ENCODE measurements around the gene SH2D3A.
"Not testable (repeated sequence)": the region's sequence is repeated elsewhere in the genome, so short reads cannot be mapped to it uniquely, and the experiment has no call there.

Gene SH2D3A

DNA sequence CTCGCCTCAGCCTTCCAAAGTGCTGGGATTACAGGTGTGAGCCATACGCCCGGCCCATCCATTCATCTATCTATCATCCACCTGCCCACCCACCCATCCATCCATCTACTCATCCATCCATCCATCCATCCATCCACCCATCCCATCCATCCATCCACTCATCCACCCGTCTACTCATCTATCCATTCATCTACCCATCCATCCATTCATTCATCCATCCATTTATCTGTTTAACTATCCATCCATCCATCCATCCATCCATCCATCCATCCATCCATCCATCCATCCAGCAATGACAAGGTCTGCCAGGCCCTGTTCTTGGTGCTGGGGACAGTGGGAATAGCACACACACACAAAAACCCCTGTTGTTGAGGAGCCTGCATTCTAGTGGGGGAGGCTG, 9.8 kb upstream of the SH2D3A start:
- peaks cover 32% of the 10 kb centered on the region for H3F3A ChIP-seq (ENCODE audit: insufficient read depth, low read length)

DNA sequence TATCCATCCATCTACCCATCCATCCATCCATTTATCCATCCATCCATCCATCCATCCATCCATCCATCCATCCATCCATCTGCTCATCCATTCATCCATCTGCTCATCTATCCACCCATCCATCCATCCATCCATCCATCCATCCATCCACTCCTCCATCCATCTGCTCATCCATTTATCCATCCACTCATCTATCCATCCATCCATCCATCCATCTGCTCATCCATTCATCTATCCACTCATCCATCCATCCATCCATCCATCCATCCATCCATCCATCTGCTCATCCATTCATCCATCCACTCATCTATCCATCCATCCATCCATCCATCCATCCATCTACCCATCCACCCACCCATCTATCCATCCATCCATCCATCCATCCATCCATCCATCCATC, 8.8 kb upstream of the SH2D3A start:
- not testable (repeated sequence) for H3K4me2 ChIP-seq (ENCODE audit: low read depth, low read length); H3K9me3 ChIP-seq (replicated peaks; ENCODE audit: insufficient read depth, low read length); H2AFZ ChIP-seq (ENCODE audit: low read length); H3K9ac ChIP-seq (ENCODE audit: low read length); H3K9me2 ChIP-seq (replicated peaks; ENCODE audit: insufficient read depth, low read length); H3K27ac ChIP-seq (ENCODE audit: low read length); H4K20me1 ChIP-seq (ENCODE audit: insufficient read depth, low read length); DNase-seq; H3K27me3 ChIP-seq (replicated peaks; ENCODE audit: insufficient read depth, low read length); H3K4me3 ChIP-seq (ENCODE audit: low read length)
- Histone ChIP-seq H3K36me3 (replicated peaks; ENCODE audit: insufficient read depth, low read length) (peaks cover 11% of the 10 kb centered on the region), H3K79me2 (ENCODE audit: low read length) (peaks cover 91% of the 10 kb centered on the region), H3F3A (ENCODE audit: insufficient read depth, low read length) (peaks cover 32% of the 10 kb centered on the region), H3K4me1 (ENCODE audit: low read length) (peaks cover 40% of the 10 kb centered on the region)

More for the DNA sequence above, 9.8 kb upstream of the SH2D3A start:
- no peaks in the 10 kb centered on the region for H3K9me2 ChIP-seq (replicated peaks; ENCODE audit: insufficient read depth, low read length)
- no peak for DNase-seq
- H3K79me2 ChIP-seq (ENCODE audit: low read length) = peaks cover 96% of the 10 kb centered on the region
- H3K4me3 ChIP-seq (ENCODE audit: low read length) = no peak overlapping the region
- peaks cover 41% of the 10 kb centered on the region for H3K4me1 ChIP-seq (ENCODE audit: low read length)
- peak overlapping the region; percentile 39; the same call in 1 of the 2 replicates for H3K4me2 ChIP-seq (ENCODE audit: low read depth, low read length)
- H3K9ac ChIP-seq (ENCODE audit: low read length) = no peak overlapping the region
- H2AFZ ChIP-seq (ENCODE audit: low read length) = no peak overlapping the region
- H3K27me3 ChIP-seq (replicated peaks; ENCODE audit: insufficient read depth, low read length) = no peaks in the 10 kb centered on the region
- H4K20me1 ChIP-seq (ENCODE audit: insufficient read depth, low read length) = peaks cover 5% of the 10 kb centered on the region; the same call in 1 of the 2 replicates
- H3K36me3 ChIP-seq (replicated peaks; ENCODE audit: insufficient read depth, low read length) = peaks cover 16% of the 10 kb centered on the region
- TF ChIP-seq, protein P1, sequence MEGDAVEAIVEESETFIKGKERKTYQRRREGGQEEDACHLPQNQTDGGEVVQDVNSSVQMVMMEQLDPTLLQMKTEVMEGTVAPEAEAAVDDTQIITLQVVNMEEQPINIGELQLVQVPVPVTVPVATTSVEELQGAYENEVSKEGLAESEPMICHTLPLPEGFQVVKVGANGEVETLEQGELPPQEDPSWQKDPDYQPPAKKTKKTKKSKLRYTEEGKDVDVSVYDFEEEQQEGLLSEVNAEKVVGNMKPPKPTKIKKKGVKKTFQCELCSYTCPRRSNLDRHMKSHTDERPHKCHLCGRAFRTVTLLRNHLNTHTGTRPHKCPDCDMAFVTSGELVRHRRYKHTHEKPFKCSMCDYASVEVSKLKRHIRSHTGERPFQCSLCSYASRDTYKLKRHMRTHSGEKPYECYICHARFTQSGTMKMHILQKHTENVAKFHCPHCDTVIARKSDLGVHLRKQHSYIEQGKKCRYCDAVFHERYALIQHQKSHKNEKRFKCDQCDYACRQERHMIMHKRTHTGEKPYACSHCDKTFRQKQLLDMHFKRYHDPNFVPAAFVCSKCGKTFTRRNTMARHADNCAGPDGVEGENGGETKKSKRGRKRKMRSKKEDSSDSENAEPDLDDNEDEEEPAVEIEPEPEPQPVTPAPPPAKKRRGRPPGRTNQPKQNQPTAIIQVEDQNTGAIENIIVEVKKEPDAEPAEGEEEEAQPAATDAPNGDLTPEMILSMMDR (IDR thresholded peaks at IDR 0.05; ENCODE audit: low read length) = no peak
- TF ChIP-seq EZH2 (optimal IDR thresholded peaks at IDR 0.05; ENCODE audit: low read depth, low read length) (no peak), EZH2phosphoT487 (IDR thresholded peaks at IDR 0.05; ENCODE audit: low read length) (no peak)
- H3K27ac ChIP-seq (ENCODE audit: low read length) = peak overlapping the region; percentile 53; the same call in 1 of the 2 replicates
- no peaks in the 10 kb centered on the region for H3K9me3 ChIP-seq (replicated peaks; ENCODE audit: insufficient read depth, low read length)

DNA sequence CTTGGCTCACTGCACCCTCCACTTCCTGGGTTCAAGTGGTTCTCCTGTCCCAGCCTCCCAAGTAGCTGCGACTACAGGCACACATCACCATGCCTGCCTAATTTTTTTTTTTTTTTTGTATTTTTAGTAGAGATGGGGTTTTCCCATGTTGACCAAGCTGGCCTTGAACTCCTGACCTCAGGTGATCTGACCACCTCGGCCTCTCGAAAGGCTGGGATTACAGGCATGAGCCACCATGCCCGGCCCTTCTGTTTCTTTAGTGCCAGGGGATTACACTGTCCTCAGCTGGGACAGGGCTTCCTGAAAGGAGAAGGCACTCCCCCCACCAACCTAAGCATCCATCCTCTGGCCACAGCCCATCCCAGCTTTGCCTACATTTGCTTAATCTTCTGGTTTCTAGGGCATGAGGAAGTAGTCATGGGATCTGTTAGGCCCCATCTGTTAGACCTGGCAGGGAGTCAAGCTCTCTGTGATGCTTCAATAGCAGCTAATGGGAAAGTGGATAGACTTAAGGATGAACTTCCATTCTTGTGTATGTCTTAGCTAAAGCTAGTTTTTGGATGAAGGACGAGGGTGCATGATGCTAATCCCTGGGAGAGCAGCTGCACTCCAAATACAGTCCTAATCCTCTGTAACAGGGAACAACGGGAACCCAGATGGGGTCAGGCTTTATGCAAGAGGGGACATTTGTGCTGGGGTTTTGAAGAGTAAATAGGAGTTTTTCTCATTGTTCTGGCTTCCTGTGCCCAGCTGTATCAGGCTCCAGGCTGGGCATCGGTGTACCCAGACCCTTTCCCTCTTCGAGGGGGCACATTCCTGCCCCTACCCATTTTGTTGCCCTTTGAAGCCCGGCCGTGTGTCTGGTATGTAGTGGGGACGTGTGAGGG, 7.8 kb upstream of the SH2D3A start:
- DNase-seq = no peak
- no peak for TF ChIP-seq EZH2 (optimal IDR thresholded peaks at IDR 0.05; ENCODE audit: low read depth, low read length)
- no peak for TF ChIP-seq EZH2phosphoT487 (IDR thresholded peaks at IDR 0.05; ENCODE audit: low read length)
- TF ChIP-seq, protein P1 (IDR thresholded peaks at IDR 0.05; ENCODE audit: low read length) = no peak
- Histone ChIP-seq H3K36me3 (replicated peaks; ENCODE audit: insufficient read depth, low read length) (peaks cover 8% of the 10 kb centered on the region), H4K20me1 (ENCODE audit: insufficient read depth, low read length) (peaks cover 5% of the 10 kb centered on the region; the same call in 1 of the 2 replicates), H3K27ac (ENCODE audit: low read length) (no peak overlapping the region; the same call in 1 of the 2 replicates), H3K9me2 (replicated peaks; ENCODE audit: insufficient read depth, low read length) (no peaks in the 10 kb centered on the region), H3K9ac (ENCODE audit: low read length) (no peak overlapping the region), H3F3A (ENCODE audit: insufficient read depth, low read length) (peaks cover 32% of the 10 kb centered on the region), H2AFZ (ENCODE audit: low read length) (no peak overlapping the region), H3K27me3 (replicated peaks; ENCODE audit: insufficient read depth, low read length) (no peaks in the 10 kb centered on the region), H3K9me3 (replicated peaks; ENCODE audit: insufficient read depth, low read length) (no peaks in the 10 kb centered on the region), H3K4me1 (ENCODE audit: low read length) (peaks cover 40% of the 10 kb centered on the region), H3K4me3 (ENCODE audit: low read length) (no peak overlapping the region), H3K79me2 (ENCODE audit: low read length) (peaks cover 81% of the 10 kb centered on the region), H3K4me2 (ENCODE audit: low read depth, low read length) (peak overlapping the region; percentile 59)
